ENCODE results near the gene GTF2H4.
"Not testable (repeated sequence)": the region's sequence is repeated elsewhere in the genome, so short reads cannot be mapped to it uniquely, and the experiment has no call there.

Gene GTF2H4

DNA sequence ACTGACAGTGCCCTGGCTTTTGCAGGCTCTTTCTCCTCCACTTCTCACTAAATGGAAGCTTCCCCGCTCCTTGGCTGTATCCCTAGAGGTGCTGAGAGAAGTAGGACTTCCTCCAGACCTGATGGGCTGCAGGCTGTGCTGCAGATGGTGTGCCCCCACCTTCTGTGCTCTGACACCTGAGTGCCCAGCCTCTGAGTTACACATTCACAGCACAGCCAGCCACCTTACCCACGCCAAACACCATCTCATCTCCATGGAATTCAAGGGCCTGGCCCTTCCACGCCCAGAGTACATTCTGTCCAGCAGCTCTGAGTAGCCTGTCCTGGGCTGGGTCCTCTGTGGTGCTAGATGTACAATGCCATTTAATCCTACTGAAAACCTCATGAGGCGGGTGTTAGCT lies 18.6 kb downstream of the GTF2H4 start:
- DNase-seq: no peak

DNA sequence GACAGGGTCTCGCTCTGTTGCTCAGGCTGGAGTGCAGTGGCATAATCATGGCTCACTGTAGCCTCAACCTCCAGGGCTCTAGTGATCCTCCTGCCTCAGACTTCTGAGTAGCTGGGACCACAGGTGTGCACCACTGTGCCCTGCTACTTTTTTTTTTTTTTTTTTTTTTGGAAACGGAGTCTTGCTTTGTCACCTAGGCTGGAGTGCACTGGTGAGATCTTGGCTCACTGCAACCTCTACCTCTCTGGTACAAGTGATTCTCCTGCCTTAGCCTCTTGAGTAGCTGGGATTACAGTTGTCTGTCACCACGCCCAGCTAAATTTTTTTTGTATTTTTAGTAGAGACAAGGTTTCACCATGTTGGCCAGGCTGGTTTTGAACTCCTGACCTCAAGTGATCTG lies 19.1 kb downstream of the GTF2H4 start:
- DNase-seq: not testable (repeated sequence)

DNA sequence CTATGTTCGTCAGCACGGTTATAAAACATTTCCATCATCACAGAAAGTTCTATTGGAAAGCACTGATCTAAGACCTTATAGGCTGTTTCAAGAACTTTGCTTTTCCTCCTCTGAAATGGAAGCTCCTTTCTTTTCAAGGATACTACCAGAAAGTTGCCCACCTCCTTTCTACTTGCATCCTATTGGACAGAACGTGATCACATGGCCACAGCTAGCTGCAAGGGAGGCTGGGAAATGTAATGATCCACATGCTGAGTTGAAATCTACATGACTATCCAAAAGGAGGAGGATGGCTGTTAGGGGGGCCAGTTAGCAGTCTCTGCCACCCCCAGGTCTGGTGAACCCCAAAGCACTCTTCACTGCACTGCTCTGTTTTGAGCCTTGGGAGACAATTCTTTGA lies 20.7 kb downstream of the GTF2H4 start:
- no peak for DNase-seq

DNA sequence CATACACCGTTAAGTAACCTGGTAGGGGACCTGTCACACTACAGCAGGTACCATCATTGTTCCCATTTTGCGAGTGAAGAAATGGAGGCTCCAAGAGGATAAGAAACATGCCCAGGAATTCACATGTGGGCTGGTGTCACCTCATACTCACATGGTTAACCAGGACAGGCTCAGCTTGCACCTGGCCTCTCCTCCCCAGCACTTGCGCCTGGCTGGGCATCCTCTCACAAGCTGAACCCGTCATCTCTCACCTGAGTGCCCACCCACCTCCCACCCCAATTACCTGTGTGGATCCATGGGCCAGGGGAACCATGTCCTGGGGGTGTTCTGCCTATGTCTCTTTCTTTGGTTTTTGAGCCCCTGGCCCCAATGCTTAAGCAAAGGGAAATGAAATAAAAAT lies 22.5 kb downstream of the GTF2H4 start:
- no peak for DNase-seq

DNA sequence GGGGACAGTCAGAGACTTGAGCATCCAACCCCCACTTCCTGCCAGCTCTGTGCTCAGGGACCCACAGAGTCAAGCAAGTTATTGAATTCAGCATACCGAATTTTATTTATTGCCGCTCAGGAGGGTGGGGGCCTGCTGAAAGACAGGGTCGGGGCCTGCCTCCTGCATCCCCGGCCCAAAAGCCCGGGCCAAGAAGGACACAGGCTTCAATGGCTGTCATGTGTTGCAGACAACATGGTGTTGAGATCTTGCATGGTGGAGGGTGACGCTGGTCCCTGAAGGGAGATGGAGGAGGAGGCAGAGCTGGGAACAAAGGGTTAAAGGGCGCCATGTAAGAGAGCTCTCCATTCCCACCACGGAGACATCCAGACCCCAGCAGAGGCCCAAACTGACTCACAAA lies 23.3 kb downstream of the GTF2H4 start:
- no peak for DNase-seq

DNA sequence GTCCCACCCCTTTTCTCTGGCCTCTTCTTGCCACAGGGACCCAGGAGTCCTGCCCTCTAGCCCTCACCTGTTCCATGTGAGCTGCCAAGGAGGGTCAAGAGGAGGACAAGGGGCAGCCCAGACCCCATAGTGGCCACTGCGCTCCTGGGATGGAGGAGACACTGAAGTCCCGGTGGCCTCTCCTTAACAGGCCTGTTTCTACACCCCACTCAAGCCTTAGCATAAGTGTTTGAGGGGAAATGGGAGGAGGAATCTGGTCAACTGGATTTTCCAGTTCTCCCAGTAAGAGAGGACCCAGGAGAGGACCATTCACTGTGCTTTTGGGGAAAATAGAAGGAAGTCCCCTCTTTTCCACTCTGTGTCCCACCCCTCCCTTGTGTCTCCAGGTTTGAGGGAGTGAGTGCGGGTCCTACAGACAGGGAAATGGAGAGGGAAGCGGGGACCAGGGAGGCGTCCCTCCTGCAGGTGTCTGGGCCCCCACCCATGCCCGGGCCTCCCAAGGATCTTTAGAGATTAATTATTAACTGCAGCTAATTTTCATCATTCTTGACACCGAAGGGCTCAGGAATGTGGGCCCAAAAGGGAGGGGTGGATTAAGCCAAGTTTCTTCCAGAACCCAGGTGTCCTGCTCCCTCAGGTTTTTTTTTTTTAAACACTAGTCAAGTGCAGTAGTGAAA lies 24.1 kb downstream of the GTF2H4 start, which contains the start of gene SFTA2:
SFTA2 (minus strand) TSS at position 202 of the 677 bp plus-strand sequence; CDS start at position 128, 74 bp downstream.
- no peak for DNase-seq

DNA sequence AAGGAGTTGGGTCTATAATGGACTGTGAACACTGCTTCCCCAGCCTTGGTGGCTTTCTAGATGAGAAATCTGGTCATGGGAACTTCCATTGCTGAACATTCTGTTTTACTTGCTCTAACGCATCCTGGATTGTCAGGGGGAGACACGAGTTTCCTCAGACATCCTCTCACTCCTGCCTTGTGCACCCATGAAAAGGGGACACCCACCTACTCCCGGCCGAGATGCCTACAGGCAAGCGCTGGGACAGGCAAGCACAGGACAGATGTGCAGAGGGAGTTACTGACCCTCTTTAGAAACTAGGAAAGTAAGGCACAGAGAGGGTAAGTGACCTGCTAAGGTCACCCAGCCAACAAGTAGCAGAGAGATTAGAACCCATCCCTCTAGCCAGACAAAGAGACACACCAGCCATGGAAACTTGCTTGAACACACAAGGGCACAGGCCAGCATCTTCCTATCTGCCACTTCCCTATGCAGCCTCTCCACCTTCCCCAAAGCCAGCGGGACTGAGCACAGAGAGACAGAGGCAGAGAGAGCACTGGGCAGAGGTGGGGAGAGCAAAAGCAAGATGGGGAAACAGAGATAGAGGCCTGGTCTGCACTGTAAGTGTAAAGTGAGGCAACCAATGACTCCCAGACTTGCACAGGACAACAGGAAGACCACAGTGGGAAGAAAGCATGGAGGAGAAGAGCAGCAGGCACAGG lies 24.8 kb downstream of the GTF2H4 start:
- DNase-seq: no peak

DNA sequence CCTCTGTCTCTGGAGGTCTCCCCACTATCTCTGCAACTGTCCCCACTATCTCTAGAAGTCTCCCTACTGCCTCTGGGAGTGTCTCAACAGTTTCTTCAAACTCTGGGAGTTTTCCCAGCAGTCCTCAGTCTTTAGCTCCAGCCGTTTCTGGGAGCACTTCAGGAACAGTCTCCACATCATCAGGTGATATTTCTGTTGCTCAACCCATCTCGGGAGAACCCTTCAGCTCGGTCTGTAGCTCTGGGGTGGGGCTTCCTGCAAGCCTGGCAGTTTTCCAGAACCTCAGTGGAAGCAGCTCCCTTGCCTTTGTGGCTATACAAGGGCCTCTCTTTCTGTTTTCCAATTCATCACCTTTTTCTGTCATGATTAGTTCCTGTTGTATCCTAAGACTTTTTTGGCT lies 27.0 kb downstream of the GTF2H4 start:
- no peak for DNase-seq

DNA sequence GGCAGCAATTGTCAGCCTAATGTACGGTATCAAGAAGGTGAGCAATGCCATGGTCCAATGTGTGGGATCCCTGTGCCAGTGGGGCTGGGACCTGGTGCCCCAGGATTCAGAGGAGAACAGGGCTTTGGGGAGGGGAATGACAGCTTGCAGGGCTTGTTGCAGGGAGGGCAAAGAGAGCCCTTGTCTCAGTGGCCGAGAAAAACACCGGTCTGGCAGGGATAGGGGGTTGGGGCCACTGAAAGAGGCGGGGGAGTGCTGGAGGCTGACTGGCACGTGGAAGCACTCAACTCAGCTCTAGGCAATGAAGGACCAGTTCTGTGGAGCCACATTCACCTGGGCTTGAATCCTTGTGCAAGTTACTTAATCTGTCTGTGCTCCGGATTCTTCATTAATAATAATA lies 29.3 kb downstream of the GTF2H4 start:
- no peak for DNase-seq

DNA sequence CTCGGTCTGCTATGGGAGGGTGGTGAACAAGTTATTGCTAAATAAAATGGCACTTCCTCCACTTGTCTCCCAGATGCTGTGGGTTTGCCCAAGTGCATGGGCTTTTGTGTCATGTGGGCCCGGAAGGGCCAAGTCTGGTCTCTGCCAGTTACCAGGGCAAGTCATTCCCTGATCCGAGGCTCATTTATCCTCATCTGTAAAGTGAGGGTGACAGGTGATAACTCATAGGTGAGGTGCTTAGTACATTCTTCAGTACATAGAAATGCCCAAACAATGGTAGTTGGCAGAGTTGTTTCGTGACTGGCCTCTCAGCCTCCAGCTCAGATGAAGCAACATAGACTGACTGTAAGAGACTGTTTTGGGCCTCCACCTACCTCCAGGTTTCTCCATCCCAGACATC lies 30.7 kb downstream of the GTF2H4 start:
- DNase-seq: no peak

DNA sequence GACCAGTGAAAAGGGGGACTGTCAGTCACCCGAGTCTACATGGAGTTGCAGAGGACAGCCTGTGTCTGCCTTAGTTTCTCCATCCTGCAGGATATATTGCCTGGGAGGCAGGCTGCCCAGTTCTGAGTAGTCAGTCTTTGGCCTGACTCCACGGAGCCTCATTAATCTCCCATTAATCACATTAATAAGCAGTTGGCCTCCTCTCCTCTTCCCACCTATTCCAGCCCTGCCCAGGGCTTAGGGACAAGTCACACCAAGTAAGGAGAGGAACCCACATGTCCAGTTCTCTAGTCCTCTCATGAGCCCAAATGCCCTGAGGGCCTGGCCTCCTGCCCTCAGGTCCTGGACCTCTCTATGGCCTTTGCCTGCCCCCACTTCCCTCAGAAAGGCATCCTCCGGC lies 31.5 kb downstream of the GTF2H4 start:
- DNase-seq: no peak

DNA sequence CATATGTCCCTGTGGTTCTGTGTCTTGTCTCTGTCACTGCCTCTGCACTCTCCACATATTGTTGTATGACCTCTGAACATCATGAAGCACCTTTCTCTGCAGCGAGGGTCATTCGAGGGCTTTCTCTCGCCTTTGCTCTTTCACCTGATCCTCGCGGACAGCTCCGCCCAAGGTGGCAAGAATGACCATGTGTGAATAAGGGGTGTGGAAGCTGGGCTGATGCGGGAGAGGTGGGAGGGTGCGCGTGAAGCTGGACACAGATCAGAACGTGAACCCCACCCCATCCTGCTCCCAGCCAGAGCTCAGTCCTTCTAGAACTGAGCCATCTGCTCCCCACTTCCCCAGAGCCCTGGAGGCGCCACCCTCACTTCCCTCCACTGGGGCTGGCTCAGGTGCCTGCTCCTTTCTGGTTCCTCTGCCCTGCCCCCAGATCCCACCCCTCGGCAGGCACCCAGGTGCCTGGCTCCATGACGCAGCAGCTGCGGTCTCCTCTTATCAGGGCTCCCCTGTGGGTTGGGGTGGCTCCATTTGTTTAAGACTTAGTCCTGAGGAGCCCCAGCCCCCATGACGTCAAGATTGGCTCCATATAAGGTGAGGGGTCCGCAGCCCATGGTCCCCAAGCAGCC lies 32.5 kb downstream of the GTF2H4 start, which contains the start of gene MUCL3:
MUCL3 (plus strand) TSS at position 613 of the 626 bp plus-strand sequence. CDS start 27 bp downstream, outside the sequence.
- DNase-seq: no peak

DNA sequence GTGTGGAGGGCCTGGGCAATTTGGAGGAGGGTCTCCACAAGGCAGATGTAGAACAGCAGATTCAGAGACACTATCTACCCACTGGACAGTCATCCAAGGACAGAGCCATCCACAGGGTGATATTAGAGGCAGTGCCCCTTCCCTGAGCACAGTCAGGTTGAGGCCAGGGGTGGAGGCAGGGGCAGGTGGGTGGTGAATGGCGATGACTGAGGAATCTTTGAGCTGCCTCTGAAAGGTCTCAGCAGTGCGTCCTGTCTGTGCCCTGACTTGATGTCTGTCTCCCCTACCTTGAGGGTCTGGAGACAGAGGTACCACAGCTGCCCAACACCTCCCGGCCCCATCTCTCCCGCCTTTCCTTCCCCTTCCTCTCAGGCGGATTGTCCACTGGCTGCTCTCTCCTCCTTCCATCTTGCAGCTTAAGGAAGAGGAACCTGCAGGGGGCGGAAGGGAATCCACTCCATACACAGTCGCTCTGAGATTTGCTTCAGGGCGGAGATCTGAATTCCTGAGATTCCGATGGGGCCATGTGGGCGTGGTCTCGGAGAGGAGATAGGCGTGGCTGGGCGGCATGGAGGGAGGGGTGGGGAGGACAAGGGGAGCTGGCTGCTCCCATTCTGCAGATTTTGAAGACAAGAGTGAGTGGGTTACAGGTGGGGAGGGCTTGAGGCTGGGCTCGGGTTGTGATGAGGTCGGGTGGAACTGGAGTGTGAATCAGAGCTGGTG lies 34.5 kb downstream of the GTF2H4 start:
- no peak for DNase-seq

DNA sequence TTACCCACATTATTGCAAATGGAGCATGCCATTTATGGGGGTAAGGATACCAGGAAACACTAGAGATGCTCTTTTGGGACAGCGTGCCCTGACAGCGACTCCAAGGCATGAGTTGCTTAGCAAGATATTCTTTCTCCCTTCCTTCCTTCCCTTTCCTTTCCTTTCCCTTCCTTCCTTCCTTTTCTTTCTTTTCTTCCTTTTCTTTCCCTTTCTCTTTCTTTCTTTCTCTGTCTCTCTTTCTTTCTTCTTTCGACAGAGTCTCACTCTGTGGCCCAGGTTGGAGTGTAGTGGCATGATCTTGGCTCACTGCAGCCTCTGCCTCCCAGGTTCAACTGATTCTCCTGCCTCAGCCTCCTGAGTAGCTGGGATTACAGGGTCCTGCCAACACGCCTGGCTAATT lies 36.0 kb downstream of the GTF2H4 start:
- no peak for DNase-seq

DNA sequence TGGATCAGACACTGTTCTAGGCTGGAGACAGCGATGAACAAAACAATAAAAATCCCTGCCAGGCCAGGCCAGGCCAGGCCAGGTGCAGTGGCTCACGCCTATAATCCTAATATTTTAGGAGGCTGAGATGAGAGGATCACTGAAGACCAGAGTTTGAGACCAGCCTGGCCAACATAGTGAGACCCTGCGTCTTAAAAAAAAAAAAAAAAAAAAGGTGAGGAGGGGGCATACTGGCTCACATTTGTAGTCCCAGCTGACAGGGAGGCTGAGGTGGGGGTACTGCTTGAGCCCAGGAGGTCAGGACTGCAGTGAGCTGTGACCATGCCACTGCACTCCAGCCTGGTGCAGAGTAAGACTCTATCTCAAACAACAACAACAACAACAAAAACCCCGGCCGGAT lies 37.3 kb downstream of the GTF2H4 start:
- no peak for DNase-seq

DNA sequence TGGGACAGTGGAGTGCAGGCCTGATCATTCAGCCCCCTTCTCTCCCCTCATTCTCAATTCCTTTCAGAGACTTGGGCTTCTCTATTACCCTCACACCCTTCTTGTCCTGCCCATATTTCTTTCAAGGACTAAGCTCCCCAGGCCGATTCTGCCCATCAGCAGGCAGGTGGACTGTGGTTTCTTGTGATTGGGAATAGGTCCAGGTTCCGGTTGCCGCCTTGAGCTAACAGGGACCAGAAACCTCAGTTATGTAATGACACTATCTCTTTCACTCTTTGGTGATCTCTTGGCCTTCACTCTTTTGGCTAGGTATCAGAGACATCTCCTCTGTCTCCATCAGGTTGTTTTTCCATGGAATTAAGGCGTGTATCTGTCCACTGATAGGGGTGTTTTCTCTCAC lies 39.2 kb downstream of the GTF2H4 start:
- DNase-seq: no peak

DNA sequence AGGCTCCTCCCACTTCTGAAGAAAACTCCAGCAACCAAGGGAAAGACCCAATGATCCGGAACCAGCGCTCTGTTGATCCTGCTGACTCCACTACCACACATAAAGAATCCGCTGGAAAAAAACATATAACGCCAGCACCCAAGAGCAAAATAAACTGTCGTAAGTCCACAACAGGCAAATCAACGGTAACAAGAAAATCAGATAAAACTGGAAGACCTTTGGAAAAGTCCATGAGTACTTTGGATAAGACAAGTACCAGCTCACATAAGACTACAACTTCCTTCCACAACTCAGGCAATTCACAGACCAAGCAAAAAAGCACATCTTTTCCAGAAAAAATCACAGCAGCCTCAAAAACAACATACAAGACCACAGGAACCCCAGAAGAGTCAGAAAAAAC lies 40.8 kb downstream of the GTF2H4 start:
- DNase-seq: no peak

DNA sequence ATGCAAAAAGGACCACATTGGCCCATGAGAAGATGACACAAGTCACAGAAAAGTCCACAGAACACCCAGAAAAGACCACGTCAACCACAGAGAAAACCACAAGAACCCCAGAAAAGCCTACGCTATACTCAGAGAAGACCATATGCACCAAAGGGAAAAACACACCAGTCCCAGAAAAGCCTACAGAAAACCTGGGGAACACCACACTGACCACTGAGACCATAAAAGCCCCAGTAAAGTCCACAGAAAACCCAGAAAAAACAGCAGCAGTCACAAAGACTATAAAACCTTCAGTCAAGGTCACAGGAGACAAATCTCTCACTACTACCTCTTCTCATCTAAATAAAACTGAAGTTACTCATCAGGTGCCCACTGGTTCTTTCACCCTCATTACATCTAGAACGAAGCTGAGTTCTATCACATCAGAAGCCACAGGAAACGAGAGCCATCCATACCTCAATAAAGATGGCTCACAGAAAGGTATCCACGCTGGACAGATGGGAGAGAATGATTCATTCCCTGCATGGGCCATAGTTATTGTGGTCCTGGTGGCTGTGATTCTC lies 44.0 kb downstream of the GTF2H4 start:
- DNase-seq: no peak

DNA sequence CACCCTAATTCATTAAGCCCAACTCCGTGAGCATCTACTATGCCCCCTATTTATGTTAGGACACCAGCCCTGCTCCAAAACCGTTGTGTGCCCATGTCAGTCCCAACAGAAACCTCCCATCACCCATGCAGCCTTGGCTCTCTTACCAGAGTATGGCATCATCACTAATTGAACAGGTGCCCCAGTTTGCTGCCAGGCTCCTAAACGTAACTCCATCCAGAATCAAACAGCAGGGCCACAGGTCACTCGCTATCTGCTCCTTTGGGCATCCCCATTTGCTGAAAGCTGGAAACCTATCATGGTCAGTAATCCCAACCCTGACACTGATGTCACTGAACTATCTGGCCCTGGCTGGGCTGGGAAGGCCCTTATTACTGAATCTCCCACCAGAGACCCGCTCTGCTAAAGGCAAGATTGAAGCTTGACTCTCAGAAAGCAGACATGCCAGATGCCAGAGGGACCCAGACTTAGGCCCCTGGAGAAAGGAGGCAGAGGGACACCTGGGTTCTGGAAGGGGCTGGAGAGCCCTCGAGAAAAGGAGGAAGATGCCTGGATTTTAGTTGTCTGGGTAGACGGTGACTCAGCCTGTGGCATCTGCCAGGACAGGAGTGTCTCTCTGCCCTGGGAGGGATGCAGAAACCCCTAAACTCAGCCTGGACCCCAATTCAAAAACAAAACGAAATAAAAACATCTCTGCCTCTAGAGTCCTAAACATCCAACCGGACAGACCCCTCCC lies 46.8 kb downstream of the GTF2H4 start:
- DNase-seq: no peak

DNA sequence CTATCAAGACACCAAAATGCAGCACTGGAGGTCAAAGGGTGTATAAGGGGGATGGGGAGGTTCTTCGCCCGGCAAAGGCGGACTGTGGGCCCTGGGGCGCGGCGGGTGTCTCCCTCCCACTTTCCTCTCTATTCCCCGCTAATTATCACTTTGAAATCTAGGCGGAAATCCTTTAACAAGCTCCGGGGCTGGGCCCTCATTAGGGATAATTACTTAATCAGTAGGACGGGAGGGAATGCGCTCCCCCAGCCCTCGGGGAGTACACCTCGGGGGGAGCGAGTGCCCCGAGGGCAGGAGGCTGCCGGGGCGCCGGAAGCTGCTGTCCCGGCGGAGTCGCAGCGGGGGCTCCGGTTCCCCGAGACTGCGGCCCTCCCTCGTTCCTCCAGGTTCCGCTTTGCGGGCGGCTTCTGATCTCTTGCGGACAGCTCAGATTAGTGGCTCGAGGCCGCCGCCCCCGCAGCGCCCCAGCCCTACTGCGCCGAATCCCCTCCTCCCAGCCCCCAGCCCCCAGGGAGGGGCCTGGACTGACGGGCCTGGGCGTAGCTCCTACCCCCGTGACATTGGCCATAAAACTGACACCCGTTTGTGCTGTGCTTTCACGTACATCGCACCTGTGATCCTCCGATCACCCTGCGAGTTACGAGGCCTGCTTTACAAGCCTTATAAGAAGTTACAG lies 47.5 kb downstream of the GTF2H4 start:
- DNase-seq: peak; percentile 67

DNA sequence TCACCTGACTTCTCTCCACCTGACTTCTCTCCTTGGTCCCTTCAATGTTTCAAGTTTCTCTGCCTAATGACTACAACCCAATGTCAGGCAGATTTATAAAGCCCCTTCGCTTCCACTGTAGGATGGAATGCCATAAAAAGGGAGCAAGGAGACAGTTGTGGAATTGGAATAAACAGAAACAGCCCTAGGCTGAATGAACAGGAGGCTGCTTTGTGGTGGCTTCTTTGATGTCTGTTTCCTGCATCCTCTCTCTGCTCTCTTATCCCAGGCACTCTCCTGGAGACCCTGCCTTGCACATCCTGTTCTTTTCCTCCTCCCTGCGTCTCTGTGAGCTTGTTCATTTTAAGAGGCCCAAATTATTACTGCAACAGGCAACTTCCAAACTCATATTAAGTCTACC lies 49.7 kb downstream of the GTF2H4 start:
- DNase-seq: no peak

Data from activated CD4-positive, CD25-positive, alpha-beta regulatory T cell treated with anti-CD3 and anti-CD28 coated beads, Interleukin-2, amount 50 U/mL, for 72 hours (primary cell).